ENCODE measurements around the gene SPTBN2. TPM values are rescaled to one million over a fixed set of nuclear protein-coding genes. Genes with fewer than 3 reads are reported as not detected.

Gene SPTBN2
- total RNA-seq, 1 experiment from 2014 or later: 7.3 TPM

DNA sequence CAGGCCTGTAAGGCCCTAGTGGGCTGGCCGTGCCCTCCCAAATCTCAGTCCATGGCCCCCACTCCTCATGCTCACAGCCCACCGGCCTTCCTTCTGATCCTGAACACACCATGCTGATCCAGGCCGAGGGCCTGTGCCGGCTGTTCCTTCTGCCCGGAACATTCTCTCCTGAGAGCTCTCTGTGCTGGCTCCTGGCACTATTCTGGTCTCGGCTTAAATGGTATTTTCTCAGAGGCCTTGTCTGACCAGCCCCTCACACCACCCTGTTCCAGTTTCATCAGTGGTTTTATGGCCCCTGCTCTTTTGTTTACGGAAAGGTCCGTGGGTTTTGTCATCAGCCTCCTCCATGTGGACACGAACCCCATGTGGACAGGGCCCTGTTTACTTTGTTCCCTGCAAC is 22.0 kb downstream of the SPTBN2 start:
- H3K36me3 ChIP-seq (ENCODE audit: control insufficient read depth, insufficient read depth, low read length): no peaks in the 10 kb centered on the region
- TF ChIP-seq, protein P1, sequence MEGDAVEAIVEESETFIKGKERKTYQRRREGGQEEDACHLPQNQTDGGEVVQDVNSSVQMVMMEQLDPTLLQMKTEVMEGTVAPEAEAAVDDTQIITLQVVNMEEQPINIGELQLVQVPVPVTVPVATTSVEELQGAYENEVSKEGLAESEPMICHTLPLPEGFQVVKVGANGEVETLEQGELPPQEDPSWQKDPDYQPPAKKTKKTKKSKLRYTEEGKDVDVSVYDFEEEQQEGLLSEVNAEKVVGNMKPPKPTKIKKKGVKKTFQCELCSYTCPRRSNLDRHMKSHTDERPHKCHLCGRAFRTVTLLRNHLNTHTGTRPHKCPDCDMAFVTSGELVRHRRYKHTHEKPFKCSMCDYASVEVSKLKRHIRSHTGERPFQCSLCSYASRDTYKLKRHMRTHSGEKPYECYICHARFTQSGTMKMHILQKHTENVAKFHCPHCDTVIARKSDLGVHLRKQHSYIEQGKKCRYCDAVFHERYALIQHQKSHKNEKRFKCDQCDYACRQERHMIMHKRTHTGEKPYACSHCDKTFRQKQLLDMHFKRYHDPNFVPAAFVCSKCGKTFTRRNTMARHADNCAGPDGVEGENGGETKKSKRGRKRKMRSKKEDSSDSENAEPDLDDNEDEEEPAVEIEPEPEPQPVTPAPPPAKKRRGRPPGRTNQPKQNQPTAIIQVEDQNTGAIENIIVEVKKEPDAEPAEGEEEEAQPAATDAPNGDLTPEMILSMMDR (IDR thresholded peaks at IDR 0.05): no peak
- TF ChIP-seq POLR2AphosphoS5 (IDR thresholded peaks at IDR 0.05; ENCODE audit: low read depth, low read length) (no peak), TCF7L2 (IDR thresholded peaks at IDR 0.05; ENCODE audit: low read depth, low read length) (no peak), SIN3A (IDR thresholded peaks at IDR 0.05; ENCODE audit: borderline replicate concordance, insufficient read depth, low read depth, low read length) (no peak)
- TF ChIP-seq, protein P2, sequence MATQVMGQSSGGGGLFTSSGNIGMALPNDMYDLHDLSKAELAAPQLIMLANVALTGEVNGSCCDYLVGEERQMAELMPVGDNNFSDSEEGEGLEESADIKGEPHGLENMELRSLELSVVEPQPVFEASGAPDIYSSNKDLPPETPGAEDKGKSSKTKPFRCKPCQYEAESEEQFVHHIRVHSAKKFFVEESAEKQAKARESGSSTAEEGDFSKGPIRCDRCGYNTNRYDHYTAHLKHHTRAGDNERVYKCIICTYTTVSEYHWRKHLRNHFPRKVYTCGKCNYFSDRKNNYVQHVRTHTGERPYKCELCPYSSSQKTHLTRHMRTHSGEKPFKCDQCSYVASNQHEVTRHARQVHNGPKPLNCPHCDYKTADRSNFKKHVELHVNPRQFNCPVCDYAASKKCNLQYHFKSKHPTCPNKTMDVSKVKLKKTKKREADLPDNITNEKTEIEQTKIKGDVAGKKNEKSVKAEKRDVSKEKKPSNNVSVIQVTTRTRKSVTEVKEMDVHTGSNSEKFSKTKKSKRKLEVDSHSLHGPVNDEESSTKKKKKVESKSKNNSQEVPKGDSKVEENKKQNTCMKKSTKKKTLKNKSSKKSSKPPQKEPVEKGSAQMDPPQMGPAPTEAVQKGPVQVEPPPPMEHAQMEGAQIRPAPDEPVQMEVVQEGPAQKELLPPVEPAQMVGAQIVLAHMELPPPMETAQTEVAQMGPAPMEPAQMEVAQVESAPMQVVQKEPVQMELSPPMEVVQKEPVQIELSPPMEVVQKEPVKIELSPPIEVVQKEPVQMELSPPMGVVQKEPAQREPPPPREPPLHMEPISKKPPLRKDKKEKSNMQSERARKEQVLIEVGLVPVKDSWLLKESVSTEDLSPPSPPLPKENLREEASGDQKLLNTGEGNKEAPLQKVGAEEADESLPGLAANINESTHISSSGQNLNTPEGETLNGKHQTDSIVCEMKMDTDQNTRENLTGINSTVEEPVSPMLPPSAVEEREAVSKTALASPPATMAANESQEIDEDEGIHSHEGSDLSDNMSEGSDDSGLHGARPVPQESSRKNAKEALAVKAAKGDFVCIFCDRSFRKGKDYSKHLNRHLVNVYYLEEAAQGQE (IDR thresholded peaks at IDR 0.05; ENCODE audit: insufficient read depth in 1 of 2, low read depth in 2 of 2, low read length in 1 of 2): no peak
- BruUV-seq (replicated peaks): no TSS peak
- no peak for DNase-seq (ENCODE audit: low read depth, low spot score)
- H3K9me3 ChIP-seq (ENCODE audit: control insufficient read depth, insufficient read depth, low read depth, low read length): no peaks in the 10 kb centered on the region
- in situ Hi-C loops (cut with HindIII; ENCODE audit: low pct_unique_long_range_greater_than_20kb, low sequenced_read_pairs): no loop called here
- intact Hi-C loops (cut with micrococcal nuclease; ENCODE audit: unreplicated experiment): no loop called here
- no peak for ATAC-seq
- no peaks in the 10 kb centered on the region for H3K4me1 ChIP-seq (ENCODE audit: control insufficient read depth, insufficient read depth, low read length)
- H3K27ac ChIP-seq (ENCODE audit: low read length): no peak overlapping the region
- no peaks in the 10 kb centered on the region for H3K27me3 ChIP-seq (ENCODE audit: control insufficient read depth, insufficient read depth, low read length)
- H3K4me3 ChIP-seq (ENCODE audit: low read depth in 2 of 2, low read length in 2 of 2): no peak overlapping the region
- ChIA-PET CTCF (no interaction called here), POLR2A (no interaction called here)

GRCh38 chr11:66705587-66706335 is 23.3 kb downstream of the SPTBN2 start:
- ChIA-PET POLR2A (no interaction called here), CTCF (no interaction called here)
- H3K9me3 ChIP-seq (ENCODE audit: control insufficient read depth, insufficient read depth, low read depth, low read length): no peaks in the 10 kb centered on the region
- H3K4me1 ChIP-seq (ENCODE audit: control insufficient read depth, insufficient read depth, low read length): no peaks in the 10 kb centered on the region
- DNase-seq (ENCODE audit: low read depth, low spot score) (no peak), ATAC-seq (no peak)
- BruUV-seq (replicated peaks): no TSS peak
- H3K27me3 ChIP-seq (ENCODE audit: control insufficient read depth, insufficient read depth, low read length): no peaks in the 10 kb centered on the region
- H3K27ac ChIP-seq (ENCODE audit: low read length): no peak overlapping the region
- TF ChIP-seq POLR2AphosphoS5 (IDR thresholded peaks at IDR 0.05; ENCODE audit: low read depth, low read length): no peak
- TF ChIP-seq, protein P1 (IDR thresholded peaks at IDR 0.05): no peak
- TF ChIP-seq TCF7L2 (IDR thresholded peaks at IDR 0.05; ENCODE audit: low read depth, low read length): no peak
- TF ChIP-seq SIN3A (IDR thresholded peaks at IDR 0.05; ENCODE audit: borderline replicate concordance, insufficient read depth, low read depth, low read length): no peak
- TF ChIP-seq, protein P2 (IDR thresholded peaks at IDR 0.05; ENCODE audit: insufficient read depth in 1 of 2, low read depth in 2 of 2, low read length in 1 of 2): no peak
- intact Hi-C loops (cut with micrococcal nuclease; ENCODE audit: unreplicated experiment) (no loop called here), in situ Hi-C loops (cut with HindIII; ENCODE audit: low pct_unique_long_range_greater_than_20kb, low sequenced_read_pairs) (no loop called here)
- H3K4me3 ChIP-seq (ENCODE audit: low read depth in 2 of 2, low read length in 2 of 2): no peak overlapping the region
- no peaks in the 10 kb centered on the region for H3K36me3 ChIP-seq (ENCODE audit: control insufficient read depth, insufficient read depth, low read length)
